ENCODE measurements around the gene COL23A1.

COL23A1 gene

GRCh38 chr5:178341851-178342140 lies 248.4 kb downstream of the COL23A1 start:
- DNase-seq (ENCODE audit: low read depth in 2 of 2): no peak

DNA sequence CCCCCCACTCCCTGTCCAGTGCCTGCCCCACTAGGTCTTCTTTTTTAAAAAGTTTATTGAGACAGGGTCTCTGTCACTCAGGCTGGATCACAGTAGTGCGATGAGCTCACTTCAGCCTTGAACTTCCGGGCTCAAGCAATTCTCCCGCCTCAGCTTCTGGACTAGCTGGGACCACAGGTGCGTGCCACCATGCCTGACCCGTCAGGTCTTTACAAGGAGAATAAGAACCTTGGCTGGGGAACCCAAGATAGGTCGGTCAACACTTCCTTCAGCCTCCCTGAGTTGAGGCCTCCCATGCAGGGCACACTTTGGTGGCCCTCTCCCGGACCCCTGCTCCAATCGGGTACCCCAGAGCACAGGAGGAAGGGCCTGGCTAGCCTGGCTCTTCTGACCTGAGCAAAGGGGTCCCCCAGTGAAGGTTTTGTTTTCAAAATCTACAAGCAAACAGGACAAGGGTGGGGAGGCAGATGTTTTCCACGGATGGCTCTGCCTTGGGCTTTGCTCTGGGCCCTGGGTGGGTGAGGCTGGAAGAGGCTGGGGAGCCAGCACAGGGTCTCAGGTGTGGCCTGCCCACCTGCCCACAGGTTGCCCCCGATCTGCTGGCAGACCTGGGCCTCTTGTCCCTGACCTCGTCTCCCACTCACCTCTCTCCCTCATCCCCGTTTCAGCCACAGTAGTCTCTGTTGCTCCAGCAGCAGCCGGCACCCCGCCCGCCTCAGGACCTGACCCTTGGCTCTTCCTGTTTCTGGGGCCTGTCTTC lies 248.9 kb downstream of the COL23A1 start:
- no peak for DNase-seq (ENCODE audit: low read depth in 2 of 2)

DNA sequence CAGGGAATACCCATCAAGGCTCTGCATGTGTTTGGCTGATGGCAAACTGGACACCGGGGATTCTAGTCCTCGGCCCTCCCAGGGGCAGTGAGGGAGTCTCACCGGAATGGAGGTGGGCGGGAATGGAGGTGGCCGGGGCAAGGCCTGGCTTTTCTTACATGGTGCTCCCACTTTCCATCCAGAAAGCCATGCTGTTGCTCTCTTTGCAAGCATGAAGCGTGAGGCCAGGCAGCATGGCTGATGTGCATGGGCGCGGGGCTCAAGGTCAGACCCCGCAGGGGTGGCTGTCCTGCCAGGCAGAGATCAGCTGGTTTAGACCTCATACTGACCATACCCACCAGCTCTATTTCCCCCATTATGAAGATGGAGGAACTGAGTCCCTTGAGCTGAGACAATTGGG lies 249.6 kb downstream of the COL23A1 start:
- DNase-seq (ENCODE audit: low read depth in 2 of 2): no peak

DNA sequence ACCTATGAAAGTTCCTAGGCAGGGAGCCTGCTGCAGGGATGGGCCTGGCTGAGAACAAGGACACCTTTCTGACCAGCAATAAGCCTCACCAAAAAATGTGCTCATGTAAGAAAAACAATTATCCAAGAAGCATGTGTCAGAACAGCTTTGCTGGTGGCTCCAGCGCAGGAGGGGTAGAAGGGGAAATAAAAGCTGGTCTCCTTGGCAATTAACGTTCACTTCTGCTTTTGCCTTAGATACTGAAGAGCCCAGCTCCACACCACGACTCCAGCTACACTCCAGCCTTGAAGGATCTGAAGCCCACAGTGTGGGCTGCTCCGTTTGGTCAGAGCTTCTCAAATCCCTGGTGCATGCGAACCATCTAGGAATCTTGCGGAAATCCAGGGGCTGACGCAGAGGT lies 250.0 kb downstream of the COL23A1 start:
- DNase-seq (ENCODE audit: low read depth in 2 of 2): no peak

DNA sequence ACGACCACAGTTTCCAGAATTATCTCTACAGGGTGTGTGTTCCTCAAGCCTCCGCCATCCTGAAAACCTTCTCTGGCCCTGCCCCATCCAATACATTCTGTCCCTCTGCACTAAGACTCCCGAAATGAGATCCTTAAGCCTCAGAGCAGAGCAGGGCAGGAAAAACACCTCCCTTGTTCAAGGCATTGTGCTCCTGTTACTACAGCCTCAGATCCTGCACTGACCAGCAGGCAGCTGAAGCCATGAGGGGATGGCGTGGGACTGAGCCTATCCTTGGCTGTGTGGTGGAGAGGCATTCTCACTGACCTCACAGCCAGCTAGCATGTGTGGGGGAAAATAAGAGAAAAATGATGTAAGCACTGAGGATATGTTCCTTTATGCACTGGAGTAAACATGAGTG lies 250.9 kb downstream of the COL23A1 start:
- DNase-seq (ENCODE audit: low read depth in 2 of 2): no peak

DNA sequence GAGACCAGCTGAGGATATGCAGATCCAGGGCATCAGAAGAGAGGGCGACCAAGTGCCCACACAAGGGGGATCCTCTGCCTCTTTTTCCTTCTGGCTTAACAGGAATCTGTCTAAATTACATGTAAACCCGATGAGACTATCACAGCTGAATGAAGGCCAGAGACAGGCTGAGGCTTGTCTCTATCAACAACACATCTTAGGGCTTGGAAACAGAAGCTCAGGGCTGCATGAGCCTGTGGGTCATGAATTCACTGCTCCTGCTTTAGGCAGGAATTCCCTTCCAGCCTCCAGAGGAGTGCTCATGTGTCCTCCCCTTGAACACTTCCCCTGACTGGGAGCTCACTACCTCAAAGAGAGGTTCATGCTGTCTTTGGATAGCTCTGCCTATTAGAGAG lies 251.4 kb downstream of the COL23A1 start:
- no peak for DNase-seq (ENCODE audit: low read depth in 2 of 2)

GRCh38 chr5:178338126-178338749 lies 252.0 kb downstream of the COL23A1 start:
- DNase-seq (ENCODE audit: low read depth in 2 of 2): no peak

DNA sequence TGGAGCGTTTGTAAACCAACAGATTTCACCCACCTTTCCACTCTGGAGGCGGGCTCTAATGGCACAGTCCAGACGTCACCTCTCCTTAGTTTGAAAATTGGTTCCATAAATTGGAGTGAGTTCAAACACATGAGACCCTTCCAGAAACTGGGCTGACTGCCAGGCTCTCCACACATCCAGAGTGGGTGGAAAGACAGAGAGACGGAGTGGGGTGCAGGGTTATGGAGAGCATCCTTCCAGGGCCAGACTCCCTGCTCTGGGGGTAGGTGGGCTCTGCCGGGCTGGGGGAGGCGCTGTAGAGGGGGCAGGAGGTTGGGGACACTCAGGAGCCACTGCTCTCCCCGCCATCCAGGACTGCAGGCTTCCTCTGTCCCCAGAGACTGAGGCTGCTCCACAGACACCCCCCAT lies 252.9 kb downstream of the COL23A1 start:
- no peak for DNase-seq (ENCODE audit: low read depth in 2 of 2)

GRCh38 chr5:178336889-178337288 lies 253.3 kb downstream of the COL23A1 start:
- DNase-seq (ENCODE audit: low read depth in 2 of 2): no peak

DNA sequence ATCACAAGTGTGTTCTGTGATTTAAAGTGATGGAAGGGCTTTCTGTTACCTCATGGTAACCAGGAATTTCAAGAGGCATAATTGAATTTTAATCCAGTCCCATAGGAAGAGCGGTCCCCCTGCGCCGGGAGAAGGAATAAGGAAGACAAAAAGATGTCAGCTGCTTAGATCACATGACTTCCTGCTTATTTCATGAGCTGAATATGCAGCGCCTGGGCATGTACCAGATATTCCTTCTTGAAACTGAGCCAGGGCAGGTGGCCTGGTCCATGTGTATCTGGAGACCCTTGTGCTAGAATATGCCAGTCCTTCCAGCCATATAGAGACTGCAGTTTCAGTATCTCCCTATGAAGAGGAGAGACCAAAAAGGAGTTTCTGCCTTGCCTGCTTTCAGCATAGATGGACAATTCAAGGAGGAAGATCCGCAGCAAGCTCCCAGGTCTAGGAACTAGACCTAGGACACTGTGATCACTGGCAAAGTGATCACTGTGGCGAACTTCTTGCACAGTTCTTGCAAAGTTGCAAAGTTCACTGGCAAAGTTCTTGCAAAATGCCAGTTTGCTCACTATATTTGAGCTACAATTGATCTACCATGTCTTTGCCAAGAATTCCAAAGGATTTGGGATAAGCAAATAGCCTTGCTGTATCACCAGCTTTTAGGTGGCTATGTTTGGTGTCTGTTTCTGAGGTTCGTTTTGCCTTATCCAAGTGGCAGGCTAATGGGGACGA lies 254.7 kb downstream of the COL23A1 start:
- no peak for DNase-seq (ENCODE audit: low read depth in 2 of 2)

GRCh38 chr5:178334861-178335260 lies 255.3 kb downstream of the COL23A1 start:
- DNase-seq (ENCODE audit: low read depth in 2 of 2): no peak

DNA sequence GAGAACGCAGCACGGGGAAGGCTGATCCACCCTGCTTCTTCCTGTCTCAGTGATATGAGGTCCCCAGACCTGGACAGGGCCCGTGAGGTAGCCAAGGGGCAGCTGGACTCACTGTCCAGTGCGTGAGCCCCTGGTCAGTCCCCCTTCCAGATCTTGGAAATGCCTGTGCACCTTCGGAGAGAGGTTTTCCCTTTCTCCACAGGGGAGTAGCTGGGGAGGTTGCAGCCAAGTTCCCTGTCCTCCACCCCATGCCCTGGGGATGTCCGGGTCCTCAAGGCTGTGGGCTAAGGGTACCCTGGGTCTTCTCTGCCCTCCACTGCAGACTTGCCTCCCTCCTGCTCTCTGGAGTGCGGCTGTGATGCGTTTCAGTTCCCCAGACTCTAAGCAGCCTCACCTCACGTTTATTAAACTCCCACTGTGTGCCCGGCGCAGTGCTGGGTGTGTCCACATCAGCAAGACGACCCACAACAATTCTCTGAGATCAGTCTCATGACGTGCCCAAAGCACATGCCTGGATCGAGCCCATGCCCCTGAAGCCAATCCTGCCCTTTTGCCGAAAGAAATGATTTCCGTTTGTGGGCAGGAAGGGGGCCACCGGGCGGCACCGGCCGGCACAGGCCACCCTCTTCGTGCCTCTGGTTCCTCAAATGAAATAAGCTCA lies 256.2 kb downstream of the COL23A1 start:
- DNase-seq (ENCODE audit: low read depth in 2 of 2): no peak

DNA sequence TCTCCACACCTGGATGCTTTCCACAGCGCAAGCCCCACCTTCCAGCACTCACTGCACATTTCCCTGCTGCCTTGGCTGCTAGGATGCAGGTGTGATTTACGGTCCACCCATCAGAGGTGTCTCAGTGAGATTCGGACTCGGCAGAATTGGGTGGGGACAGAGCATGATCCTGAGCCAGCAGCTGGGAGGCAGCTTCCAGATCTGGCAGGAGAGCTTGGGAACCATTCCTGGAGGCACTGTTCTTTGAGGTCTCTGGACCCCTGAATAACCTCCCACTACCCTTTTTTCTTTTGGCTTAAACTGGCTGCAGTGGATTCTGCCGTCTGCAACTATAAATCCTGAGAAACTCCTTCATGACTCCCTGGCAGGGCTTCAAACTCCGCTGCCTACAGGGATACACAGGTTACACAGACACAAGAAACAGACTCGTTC lies 258.0 kb downstream of the COL23A1 start:
- no peak for DNase-seq (ENCODE audit: low read depth in 2 of 2)

DNA sequence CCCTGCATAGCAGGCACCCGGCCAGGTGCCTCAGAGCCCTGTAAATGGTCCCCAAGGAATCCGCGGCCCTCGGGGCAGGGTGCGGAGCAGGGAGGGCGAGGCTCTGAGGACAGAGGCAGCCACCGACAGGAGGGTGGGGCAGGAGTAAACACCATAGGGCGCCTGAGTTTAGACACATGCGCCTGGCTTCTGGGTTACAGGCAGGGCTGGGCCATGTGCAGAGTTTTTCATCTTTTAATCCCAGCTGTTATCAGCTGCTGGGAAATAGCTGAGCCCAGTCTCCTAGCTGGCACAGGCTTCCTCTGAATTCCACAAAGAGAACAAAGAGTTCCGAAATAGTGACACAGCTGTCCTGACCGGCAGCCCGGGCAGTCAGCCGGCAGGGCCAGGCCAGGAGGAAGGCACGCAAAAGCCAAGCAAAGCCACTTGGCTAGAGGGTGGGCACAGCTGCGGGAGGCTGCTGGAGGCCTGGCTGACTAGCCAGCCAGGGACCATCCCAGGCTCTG lies 258.6 kb downstream of the COL23A1 start:
- DNase-seq (ENCODE audit: low read depth in 2 of 2): no peak

- no peak for DNase-seq (ENCODE audit: low read depth in 2 of 2)
Measured at GRCh38 chr5:178330791-178331404, 259.3 kb downstream of the COL23A1 start.

DNA sequence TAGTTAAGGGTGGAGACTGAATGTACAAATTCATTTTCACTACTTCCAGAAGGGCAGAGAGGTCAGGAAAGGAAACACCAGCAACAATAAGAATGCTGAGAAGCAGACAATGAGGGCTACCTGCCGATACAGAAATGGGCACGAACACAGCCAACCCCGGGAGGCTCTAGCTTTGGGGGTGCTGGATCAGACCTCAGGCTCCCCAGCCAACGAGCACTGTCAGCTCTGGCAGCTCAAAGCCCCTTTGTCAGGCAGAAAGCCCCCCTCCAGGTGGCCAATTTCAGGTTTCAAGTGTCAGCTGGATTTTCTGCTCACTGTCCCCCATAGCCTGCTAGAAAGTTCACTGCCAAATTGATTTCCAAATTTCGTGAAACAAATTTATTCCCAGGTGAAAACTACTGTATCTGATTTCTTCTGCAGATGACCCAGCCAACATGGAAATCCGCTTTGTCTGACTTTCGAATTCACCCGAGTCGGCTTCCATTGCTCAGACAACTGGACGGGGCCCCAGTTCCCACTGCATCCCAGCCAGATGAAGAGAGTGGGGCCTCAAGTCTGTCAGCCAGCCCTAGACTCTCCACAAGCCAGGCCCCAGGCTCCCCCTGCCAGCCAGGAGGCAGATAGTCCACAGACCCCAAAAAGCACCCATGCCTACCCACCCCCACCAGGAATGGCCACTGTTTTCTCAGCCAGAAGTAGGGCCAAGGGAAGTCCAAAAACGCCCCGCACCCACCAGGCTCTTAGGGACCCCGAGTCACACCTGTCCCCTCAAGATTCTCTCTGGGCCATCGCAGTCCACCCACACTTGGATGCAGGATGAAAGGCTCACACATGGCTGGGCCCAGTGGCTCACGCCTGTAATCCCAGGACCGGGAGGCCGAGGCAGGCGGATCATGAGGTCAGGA lies 261.1 kb downstream of the COL23A1 start:
- DNase-seq (ENCODE audit: low read depth in 2 of 2): no peak

DNA sequence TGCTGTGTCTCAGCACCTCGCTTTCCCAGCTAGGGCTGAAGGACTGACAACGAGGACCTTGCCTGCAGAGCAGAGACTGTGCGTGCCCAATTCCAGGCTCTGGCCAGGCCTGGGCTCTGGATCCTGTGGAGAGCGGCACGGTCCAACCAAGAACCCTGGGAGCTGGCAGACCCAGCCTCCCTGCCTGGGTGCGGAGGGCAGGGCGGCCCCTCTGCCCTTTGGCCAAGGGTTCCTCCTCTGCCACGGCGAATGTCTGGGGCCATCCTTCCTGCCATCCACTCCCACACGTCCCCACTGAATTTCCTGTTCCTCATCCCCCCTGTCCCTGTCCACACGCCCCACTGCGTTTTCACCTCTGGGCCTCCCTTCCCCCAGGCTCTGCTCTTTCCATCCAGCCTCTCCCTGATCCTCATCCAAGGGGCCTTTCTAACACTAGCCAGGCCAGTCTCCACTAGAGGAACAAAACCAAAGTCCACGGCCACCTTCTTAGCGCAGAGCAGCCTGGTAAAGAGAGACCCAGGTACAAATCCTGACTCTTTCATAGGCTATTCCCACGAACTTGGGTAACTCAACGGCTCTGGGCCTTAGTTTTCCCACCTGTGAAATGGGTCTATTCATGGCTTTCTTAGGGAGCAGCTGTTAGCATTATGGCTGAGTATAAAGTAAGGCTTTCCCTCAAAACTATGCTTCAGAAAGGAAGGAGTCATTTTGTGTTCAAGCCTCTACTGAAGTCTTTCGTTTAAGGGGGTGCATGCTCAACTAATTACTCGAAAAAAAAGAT lies 262.1 kb downstream of the COL23A1 start:
- no peak for DNase-seq (ENCODE audit: low read depth in 2 of 2)

- DNase-seq (ENCODE audit: low read depth in 2 of 2): no peak
Measured at GRCh38 chr5:178327446-178327845, 262.7 kb downstream of the COL23A1 start.

- DNase-seq (ENCODE audit: low read depth in 2 of 2): no peak
Measured at GRCh38 chr5:178326374-178326715, 263.8 kb downstream of the COL23A1 start.

GRCh38 chr5:178325679-178326373 lies 264.4 kb downstream of the COL23A1 start:
- no peak for DNase-seq (ENCODE audit: low read depth in 2 of 2)
